ENCODE data around the gene NCBP2L. TPM values are rescaled to one million over a fixed set of nuclear protein-coding genes. Genes with fewer than 3 reads are reported as not detected.

Gene NCBP2L
- total and polyA plus RNA-seq, 2 experiments from 2014 or later, result not detected

- Histone ChIP-seq H3K4me1 (ENCODE audit: insufficient read depth) (no peaks in the 10 kb centered on the region), H3K9me2 (ENCODE audit: insufficient read depth) (no peaks in the 10 kb centered on the region), H3K27me3 (ENCODE audit: insufficient read depth) (no peaks in the 10 kb centered on the region), H3K27ac (ENCODE audit: low read depth) (no peak overlapping the region), H3K4me3 (no peak overlapping the region), H4K20me1 (replicated peaks; ENCODE audit: insufficient read depth) (no peaks in the 10 kb centered on the region), H3K4me2 (no peak overlapping the region), H2AFZ (no peak overlapping the region), H3K79me2 (replicated peaks; ENCODE audit: insufficient read depth) (no peaks in the 10 kb centered on the region), H3F3A (replicated peaks; ENCODE audit: low read depth) (no peaks in the 10 kb centered on the region), H3K36me3 (ENCODE audit: insufficient read depth) (no peaks in the 10 kb centered on the region)
- DNase-seq (ENCODE audit: low spot score), result no peak
- no peak for ATAC-seq
- Mint-ChIP-seq H3K9me3 (no peaks in the 10 kb centered on the region), H3K36me3 (ENCODE audit: low read depth) (no peaks in the 10 kb centered on the region), H3K27me3 (ENCODE audit: insufficient read depth, low read depth, poor library complexity) (peaks cover 4% of the 10 kb centered on the region), H3K4me1 (peaks cover 4% of the 10 kb centered on the region; the same call in 1 of the 3 replicates), H3K4me3 (no peak overlapping the region), H3K27ac (no peak overlapping the region)
- TF ChIP-seq EZH2phosphoT487 (IDR thresholded peaks at IDR 0.05; ENCODE audit: unreplicated experiment) (no peak), ZNF114 (CRISPR knock-in tag; IDR thresholded peaks at IDR 0.05) (no peak), EZH2 (IDR thresholded peaks at IDR 0.05; ENCODE audit: low read depth, unreplicated experiment) (no peak), CTCF (conservative IDR thresholded peaks at IDR 0.05; ENCODE audit: low read depth in 2 of 2) (no peak), ZNF462 (CRISPR knock-in tag; IDR thresholded peaks at IDR 0.05) (no peak), CREB1 (CRISPR knock-in tag; IDR thresholded peaks at IDR 0.05; ENCODE audit: low read depth) (no peak), NANOG (IDR thresholded peaks at IDR 0.05; ENCODE audit: borderline replicate concordance) (no peak), JUNB (IDR thresholded peaks at IDR 0.05; ENCODE audit: unreplicated experiment) (no peak), ETS1 (IDR thresholded peaks at IDR 0.05) (no peak), ZNF331 (CRISPR knock-in tag; IDR thresholded peaks at IDR 0.05; ENCODE audit: low read depth) (no peak), STAT1 (IDR thresholded peaks at IDR 0.05; ENCODE audit: unreplicated experiment) (no peak), POLR2AphosphoS5 (IDR thresholded peaks at IDR 0.05; ENCODE audit: low read depth) (no peak)
Measured at GRCh38 chrX:107758231-107758766, 19.2 kb upstream of the NCBP2L start.

Data from GM23338 (cell line).